ENCODE measurements around the gene FAM167B.

FAM167B gene

GRCh38 chr1:32201011-32201855, 45.8 kb upstream of the FAM167B start:
- H3K4me3 ChIP-seq (ENCODE audit: low read depth, low read length): peak overlapping the region; percentile 69
- no peak for DNase-seq (ENCODE audit: low read depth)

GRCh38 chr1:32204943-32205361, 42.1 kb upstream of the FAM167B start:
- no peak for DNase-seq (ENCODE audit: low read depth)
- peak overlapping the region; percentile 82 for H3K4me3 ChIP-seq (ENCODE audit: low read depth, low read length)
- no peak for TF ChIP-seq CTCF (IDR thresholded peaks at IDR 0.05; ENCODE audit: control insufficient read depth, extremely low read depth, insufficient read depth)

More at GRCh38 chr1:32201011-32201855, 45.8 kb upstream of the FAM167B start:
- no peak for TF ChIP-seq CTCF (IDR thresholded peaks at IDR 0.05; ENCODE audit: control insufficient read depth, extremely low read depth, insufficient read depth)

GRCh38 chr1:32205401-32206370, 41.3 kb upstream of the FAM167B start, which contains the start of gene IQCC:
TSS of gene IQCC (plus strand) at chr1:32205671. CDS start at chr1:32205682, 11 bp downstream.
- no peak for DNase-seq (ENCODE audit: low read depth)
- H3K4me3 ChIP-seq (ENCODE audit: low read depth, low read length): peak within 1 kb of the TSS; percentile 82
- TF ChIP-seq CTCF (IDR thresholded peaks at IDR 0.05; ENCODE audit: control insufficient read depth, extremely low read depth, insufficient read depth): no peak

GRCh38 chr1:32208469-32208868, 38.6 kb upstream of the FAM167B start:
- H3K4me3 ChIP-seq (ENCODE audit: low read depth, low read length): no peak overlapping the region
- DNase-seq (ENCODE audit: low read depth): no peak
- TF ChIP-seq CTCF (IDR thresholded peaks at IDR 0.05; ENCODE audit: control insufficient read depth, extremely low read depth, insufficient read depth): no peak

GRCh38 chr1:32208891-32209328, 38.1 kb upstream of the FAM167B start, which contains the start of gene DCDC2B:
TSS of gene DCDC2B (plus strand) at chr1:32209089. CDS start at chr1:32209094, 5 bp downstream.
- no peak for TF ChIP-seq CTCF (IDR thresholded peaks at IDR 0.05; ENCODE audit: control insufficient read depth, extremely low read depth, insufficient read depth)
- DNase-seq (ENCODE audit: low read depth): peak; percentile 69
- no peak within 1 kb of the TSS for H3K4me3 ChIP-seq (ENCODE audit: low read depth, low read length)

- TF ChIP-seq CTCF (IDR thresholded peaks at IDR 0.05; ENCODE audit: control insufficient read depth, extremely low read depth, insufficient read depth): peak; percentile 89
- H3K4me3 ChIP-seq (ENCODE audit: low read depth, low read length): no peak overlapping the region
- DNase-seq (ENCODE audit: low read depth): no peak
These were observed 31.2 kb upstream of the FAM167B start for GRCh38 chr1:32215629-32216480.
